HG03575 (cell line): ENCODE results near the gene MYO18A.

Source experiments
- ATAC-seq: cut with Tn5 transposase; IDR thresholded peaks from one replicate; pipeline ENCODE4 v1.9.1; 2021; ENCODE audit not compliant: unreplicated experiment, insufficient number of reproducible peaks, low FRiP score; ENCODE audit errors: extremely low read depth

MYO18A gene

DNA sequence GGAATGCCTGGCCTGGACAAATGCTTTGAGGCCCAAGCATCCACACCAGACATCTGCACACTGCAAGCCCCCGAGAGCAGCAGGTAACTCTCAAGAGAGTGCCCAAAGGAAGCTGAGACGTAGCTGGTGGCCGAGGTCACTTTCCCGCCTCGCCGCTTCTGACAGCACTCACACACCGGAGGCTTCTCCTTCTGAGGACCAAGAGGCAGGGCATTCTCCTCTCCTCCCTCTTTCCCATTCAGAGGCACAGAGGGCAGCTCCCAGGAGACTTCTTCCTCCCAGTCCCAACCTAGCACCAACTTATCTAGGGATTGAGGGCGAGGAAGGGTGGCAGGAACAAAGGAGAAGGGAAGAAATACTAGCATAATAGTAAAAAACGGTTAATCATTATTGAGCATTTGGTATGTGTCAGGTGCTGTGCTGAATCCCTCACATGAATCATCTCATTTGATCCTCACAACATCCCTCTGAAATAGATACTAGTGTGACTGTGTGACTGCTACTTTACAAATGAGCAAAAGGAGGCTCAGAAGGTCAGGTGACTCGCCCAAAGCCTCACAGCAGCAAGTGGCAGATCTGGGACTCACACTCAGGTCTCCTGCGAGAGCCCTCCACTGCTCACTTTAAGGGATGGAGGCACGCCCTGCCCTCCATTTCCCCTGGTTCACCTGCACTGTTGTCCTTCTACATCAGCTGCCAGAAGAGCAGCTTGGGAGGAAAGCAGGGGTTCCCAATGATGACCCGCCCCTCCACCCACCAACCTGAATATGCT, 41.8 kb downstream of the MYO18A start:
- no peak for ATAC-seq

DNA sequence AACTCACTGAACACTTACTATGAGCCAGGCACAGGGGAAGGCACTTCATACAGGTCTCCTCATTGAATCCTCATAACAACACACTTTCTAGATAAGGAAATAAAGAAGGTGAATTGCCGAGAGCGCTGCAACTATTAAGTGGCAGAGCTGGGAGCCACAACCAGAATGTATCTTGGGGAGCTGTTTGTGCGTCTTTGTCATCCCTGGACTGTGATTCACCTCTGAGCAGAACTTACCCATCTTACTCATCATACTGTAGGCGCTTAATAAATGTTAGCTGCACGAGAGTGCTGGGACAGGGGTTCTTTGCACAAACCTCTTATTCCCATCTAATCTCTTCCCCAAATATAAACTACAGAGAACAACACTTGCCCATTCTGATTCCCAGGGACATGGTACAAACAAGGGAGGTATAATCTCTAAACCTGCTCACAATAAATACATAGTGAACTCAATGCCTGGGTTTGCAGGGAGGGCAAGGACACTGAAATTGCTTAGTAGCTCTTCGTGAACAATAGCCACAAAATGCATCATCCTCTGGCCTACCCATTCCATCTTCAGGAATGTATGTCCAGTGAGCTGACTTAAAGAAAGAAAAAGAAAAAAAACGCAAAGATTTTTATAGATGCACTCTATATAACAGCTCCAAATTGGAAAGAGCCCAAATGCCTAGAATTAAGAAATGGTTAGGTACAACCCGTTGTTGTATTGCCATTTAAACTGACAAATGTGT, 43.0 kb downstream of the MYO18A start:
- no peak for ATAC-seq

DNA sequence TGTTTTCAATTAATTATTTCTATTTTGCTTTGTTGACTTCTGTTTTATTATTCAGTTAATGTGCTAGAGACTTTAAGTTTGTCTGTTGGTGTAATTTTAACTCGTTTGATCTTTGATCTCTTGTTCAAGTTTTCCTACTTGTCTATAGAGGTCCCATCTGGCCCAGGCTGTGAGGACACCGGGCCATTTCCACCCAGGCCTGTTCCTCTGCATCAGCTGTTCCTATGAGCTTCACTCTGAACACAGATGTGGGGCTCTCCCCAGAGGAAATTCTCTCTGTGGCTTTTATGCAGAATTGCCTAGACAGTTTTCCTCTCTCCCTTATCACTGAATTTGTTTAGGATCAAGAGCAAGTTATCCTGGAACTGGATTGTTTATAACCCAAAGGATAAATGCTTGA, 44.7 kb downstream of the MYO18A start:
- no peak for ATAC-seq

- ATAC-seq, result no peak
Observed at GRCh38 chr17:29133121-29133713, 47.0 kb downstream of the MYO18A start.

DNA sequence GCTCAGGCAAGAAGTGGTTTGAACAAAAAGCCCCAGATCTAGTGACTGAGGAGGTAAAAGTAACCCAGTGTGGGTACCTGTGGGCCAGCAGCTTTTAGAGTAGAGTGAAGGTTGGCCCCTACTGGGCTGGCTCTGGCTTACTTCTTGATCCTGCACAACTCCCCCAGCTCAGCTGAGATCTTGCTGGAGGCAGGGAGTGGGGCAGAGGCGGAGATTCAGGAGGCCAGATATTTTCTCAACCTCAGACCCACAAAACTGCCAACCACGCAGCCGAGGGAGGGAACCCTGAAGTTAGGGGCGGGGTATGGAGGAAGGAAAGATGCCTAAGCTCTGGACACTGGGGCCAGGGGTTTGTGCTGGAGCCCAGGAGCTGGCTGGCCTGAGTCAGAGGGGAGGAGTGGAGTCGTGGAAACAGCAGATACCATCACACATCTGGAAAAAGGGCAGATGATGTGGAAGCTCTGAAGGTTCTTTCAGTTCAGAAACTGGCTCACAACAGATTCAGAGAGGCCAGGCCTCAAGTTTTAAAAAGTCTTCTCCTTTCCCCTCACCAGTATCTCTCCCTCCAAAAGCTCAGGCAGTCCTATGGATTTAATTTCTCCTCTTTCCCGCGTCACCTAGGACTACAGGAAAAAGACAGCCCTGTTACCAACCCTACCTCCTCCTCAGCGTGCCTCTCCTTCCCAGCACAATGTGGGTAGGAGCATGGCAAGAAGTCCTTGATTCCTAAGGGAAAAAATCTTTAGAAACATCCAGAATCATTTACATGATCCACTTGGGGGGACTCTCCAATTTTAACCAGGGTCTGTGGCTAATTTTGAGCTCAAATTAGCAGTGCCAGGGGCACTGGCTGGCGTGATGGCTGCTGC, 48.1 kb downstream of the MYO18A start:
- ATAC-seq, result no peak

- no peak for ATAC-seq
Observed at GRCh38 chr17:29129731-29130130, 50.5 kb downstream of the MYO18A start.

DNA sequence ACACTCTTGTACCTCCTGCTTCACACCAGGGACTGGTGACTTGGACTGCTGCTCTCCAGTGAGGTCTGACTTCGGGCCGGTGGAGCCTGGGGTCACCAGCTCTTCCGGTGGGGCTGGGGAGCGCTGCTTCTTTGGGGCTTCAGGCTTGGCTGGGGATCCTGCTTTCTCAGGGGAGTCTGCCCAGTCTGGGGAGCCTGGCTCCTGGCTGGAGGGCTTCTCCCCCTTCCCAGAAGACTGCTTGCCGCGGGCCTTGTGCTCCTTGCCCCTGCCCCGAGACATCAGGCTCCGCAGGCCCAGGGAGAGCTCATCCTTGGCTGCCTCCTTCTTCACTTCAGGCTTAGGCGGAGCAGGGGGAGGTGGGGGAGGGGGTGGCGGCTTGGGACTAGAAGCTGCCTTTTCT, 52.4 kb downstream of the MYO18A start:
- ATAC-seq, result no peak

- no peak for ATAC-seq
Observed at GRCh38 chr17:29126268-29126930, 53.8 kb downstream of the MYO18A start.

DNA sequence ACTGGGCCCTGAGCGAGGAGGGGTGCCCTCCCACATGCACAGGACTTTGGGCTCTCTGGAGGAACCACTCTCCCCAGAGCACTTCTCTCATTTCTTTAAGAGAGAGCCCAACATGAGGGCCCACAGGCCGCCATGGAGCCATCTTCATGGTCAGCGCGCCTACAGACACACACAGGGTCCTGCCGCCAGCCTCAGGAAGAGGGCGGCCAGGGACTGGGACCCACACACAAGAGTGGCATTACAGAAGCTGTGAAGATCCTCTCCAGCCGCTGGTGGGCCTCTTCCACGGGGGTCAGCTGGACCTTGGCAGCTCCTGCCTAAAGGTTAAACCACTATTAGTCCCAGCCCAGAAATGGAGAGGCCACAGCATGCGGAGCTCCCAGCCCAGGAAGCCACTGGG, 54.5 kb downstream of the MYO18A start:
- no peak for ATAC-seq

GRCh38 chr17:29124925-29125273, 55.3 kb downstream of the MYO18A start:
- no peak for ATAC-seq

- no peak for ATAC-seq
Observed at GRCh38 chr17:29124135-29124924, 55.9 kb downstream of the MYO18A start.

- no peak for ATAC-seq
Observed at GRCh38 chr17:29123111-29123510, 57.1 kb downstream of the MYO18A start.

- ATAC-seq, result no peak
Observed at GRCh38 chr17:29121442-29121841, 58.8 kb downstream of the MYO18A start.

DNA sequence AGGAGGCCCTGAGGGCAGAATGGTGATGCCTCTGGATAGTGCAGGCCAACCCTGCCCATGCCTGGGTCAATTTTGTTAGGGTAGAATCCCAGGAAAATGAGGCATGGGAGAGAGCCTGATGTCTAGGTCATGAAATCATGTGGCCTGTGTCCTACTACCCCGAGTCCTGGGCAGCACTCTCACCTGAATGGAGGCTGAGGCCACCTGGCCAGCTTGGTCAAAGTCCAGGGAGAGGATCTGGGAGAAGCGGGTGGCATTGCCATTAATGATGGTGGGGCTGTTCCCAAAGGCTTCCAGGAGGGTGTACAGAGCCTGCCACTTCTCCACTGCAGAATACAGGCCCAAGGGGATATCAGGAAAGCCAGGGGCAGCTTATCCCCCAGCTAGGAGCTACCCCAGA, 59.8 kb downstream of the MYO18A start:
- no peak for ATAC-seq

GRCh38 chr17:29119265-29119664, 60.9 kb downstream of the MYO18A start:
- no peak for ATAC-seq

DNA sequence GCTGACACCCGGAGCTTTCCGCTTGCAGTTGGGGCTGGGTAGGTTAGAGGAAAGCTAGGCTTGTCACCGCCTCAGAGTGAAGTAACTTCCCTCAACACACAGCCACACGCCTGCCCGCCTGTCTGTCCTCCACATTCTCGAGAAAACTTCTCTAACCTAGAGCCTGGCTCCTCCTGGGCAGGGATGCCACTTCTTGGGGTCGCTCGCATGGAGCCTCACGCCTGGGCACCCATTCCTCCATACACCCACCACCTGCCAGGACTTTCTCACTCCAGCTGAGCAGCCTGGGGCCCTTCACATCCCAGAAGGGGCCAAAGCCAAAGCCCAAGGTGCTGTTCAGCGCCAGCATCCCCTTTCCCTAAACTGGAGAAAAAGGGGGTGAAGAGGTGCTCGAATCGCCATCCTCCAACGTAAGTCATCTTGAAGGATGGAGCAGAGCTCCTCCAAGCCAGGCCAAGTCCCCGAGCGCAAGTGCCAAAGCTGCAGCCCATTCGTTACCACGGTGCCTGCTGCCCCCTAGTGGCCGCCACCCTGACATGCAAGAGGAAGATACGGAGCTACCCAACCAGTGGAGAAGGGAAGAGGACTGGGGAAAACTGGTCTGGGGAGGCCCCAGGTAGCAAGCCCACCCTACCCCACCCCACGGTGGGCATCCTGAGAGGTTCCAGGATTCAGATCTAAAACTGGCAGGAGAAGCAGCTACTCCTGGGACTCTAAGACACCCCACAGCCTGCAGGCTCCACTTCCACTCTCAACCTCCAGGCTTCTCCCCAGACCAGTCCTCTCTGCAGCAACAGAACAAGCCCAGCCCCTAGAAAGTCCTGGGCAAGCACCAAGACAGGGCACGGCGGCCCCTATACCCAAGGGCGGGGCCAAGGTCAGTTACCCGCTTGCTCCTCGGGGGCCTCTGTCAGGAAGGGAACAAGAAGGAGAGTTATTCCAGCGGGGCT, 63.1 kb downstream of the MYO18A start:
- ATAC-seq, result no peak
